Suprapubic skin (tissue), 4 donors: Measurements from ENCODE around the gene PCDHB11.

Experiments
- EP300 ChIP-seq: sonication (generic); formaldehyde crosslinking; IDR thresholded peaks from one replicate; pipeline ENCODE4 v1.6.1; 2017; ENCODE audit warnings: antibody characterized with exemption
- POLR2AphosphoS5 ChIP-seq, 3 donors: sonication (generic); formaldehyde crosslinking; IDR thresholded peaks; one replicate each; pipeline ENCODE4 v1.6.1; 2017; ENCODE audit warnings: antibody characterized with exemption in 3 of 3
- TF ChIP-seq, protein P1 (sequence below), 2 donors: fragments of 200-600 bp in 1 of 2; fragments of 450-650 bp in 1 of 2; sonication (generic) in 1 of 2; IDR thresholded peaks; one replicate each; pipeline ENCODE4 v1.5.1; 2016 to 2019; ENCODE audit warnings: antibody characterized with exemption in 2 of 2, mild to moderate bottlenecking in 1 of 2, moderate library complexity in 1 of 2

DNA sequence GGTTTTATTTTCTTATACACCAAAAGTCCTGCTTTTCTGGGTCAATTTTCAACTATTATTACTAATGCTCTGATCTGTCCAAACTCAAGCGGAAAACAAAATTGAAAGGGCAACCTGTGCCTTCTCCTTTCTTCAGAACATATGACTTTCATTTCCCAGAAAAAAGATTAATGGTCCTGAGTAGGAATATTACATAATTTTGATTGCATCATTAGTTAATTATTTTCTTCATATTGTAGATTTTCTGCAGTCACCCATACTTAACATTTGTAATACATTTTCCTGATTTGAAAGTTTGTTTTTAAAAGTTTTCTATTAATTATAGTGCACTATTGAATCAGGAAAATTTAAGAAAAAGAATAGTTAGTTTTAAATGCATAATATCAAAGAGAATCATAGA lies 23.5 kb upstream of the PCDHB11 start:
- no peak for TF ChIP-seq POLR2AphosphoS5 (IDR thresholded peaks at IDR 0.05)
- TF ChIP-seq, protein P1, sequence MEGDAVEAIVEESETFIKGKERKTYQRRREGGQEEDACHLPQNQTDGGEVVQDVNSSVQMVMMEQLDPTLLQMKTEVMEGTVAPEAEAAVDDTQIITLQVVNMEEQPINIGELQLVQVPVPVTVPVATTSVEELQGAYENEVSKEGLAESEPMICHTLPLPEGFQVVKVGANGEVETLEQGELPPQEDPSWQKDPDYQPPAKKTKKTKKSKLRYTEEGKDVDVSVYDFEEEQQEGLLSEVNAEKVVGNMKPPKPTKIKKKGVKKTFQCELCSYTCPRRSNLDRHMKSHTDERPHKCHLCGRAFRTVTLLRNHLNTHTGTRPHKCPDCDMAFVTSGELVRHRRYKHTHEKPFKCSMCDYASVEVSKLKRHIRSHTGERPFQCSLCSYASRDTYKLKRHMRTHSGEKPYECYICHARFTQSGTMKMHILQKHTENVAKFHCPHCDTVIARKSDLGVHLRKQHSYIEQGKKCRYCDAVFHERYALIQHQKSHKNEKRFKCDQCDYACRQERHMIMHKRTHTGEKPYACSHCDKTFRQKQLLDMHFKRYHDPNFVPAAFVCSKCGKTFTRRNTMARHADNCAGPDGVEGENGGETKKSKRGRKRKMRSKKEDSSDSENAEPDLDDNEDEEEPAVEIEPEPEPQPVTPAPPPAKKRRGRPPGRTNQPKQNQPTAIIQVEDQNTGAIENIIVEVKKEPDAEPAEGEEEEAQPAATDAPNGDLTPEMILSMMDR (IDR thresholded peaks at IDR 0.05), result no peak
- no peak for TF ChIP-seq EP300
